OCI-LY7 (cell line): ENCODE measurements around the gene RNF183. TPM values are rescaled to one million over a fixed set of nuclear protein-coding genes. Genes with fewer than 3 reads are reported as not detected.

ENCODE experiments used
- BruUV-seq: library from RNA; stranded (reverse); fragments of 400-500 nt; replicated peaks from 2 replicates; lab custom pipeline; 2021; lab: Mats Ljungman, UMichigan
- CTCF ChIA-PET: fragments of 300-600 bp; sonication (Branson Sonifier 250); formaldehyde crosslinking; loops from one replicate; lab custom pipeline; 2022; ENCODE audit warnings: antibody characterized with exemption; ENCODE audit not compliant: unreplicated experiment; lab: Charles Lee
- POLR2A ChIA-PET: fragments of 300-600 bp; sonication (Branson Sonifier 250); formaldehyde crosslinking; loops from one replicate; lab custom pipeline; 2022; ENCODE audit warnings: antibody characterized with exemption; lab: Charles Lee
- DNase-seq: peaks from one replicate; pipeline ENCODE4 v3.0.0-alpha.2; 2015; ENCODE audit warnings: low spot score
- H2AFZ ChIP-seq: fragments of 200-600 bp; sonication (generic), shearing (Covaris generic); 2 replicates; pipeline ENCODE4 v1.6.1; 2014; ENCODE audit warnings: mild to moderate bottlenecking, antibody characterized with exemption, low read length, moderate library complexity
- H3K27ac ChIP-seq: fragments of 200-600 bp; sonication (generic); 2 replicates; pipeline ENCODE4 v1.5.1; 2014; ENCODE audit warnings: mixed run types, low read depth, mild to moderate bottlenecking, moderate library complexity, low read length, inconsistent platforms; ENCODE audit not compliant: poor library complexity, severe bottlenecking
- H3K36me3 ChIP-seq: fragments of 200-600 bp; sonication (generic); 2 replicates; pipeline ENCODE4 v1.6.1; 2014; ENCODE audit warnings: mild to moderate bottlenecking, antibody characterized with exemption, low read length, moderate library complexity, mixed read lengths; ENCODE audit not compliant: insufficient read depth
- H3K4me1 ChIP-seq: fragments of 200-600 bp; sonication (generic); 2 replicates; pipeline ENCODE4 v1.5.1; 2014; ENCODE audit warnings: mild to moderate bottlenecking, low read length; ENCODE audit not compliant: insufficient read depth, poor library complexity, severe bottlenecking
- H3K4me2 ChIP-seq: fragments of 200-600 bp; sonication (generic); 2 replicates; pipeline ENCODE4 v1.6.1; 2014; ENCODE audit warnings: mild to moderate bottlenecking, low read length
- H3K4me3 ChIP-seq: fragments of 200-600 bp; sonication (generic); 2 replicates; pipeline ENCODE4 v1.5.1; 2014; ENCODE audit warnings: mild to moderate bottlenecking, low read depth, low read length; ENCODE audit not compliant: poor library complexity, severe bottlenecking
- H3K79me2 ChIP-seq: fragments of 200-600 bp; sonication (generic); 2 replicates; pipeline ENCODE4 v1.6.1; 2016; ENCODE audit warnings: low read depth, mild to moderate bottlenecking, low read length, moderate library complexity, mixed read lengths; ENCODE audit not compliant: insufficient read depth
- H3K9me2 ChIP-seq: fragments of 200-600 bp; sonication (generic); 2 replicates; pipeline ENCODE4 v1.6.1; 2016; ENCODE audit warnings: mild to moderate bottlenecking, low read length, mixed read lengths; ENCODE audit not compliant: insufficient read depth
- H3K9me3 ChIP-seq: fragments of 200-600 bp; sonication (generic); 2 replicates; pipeline ENCODE4 v1.6.1; 2014; ENCODE audit warnings: mild to moderate bottlenecking, mixed run types, low read length, mixed read lengths
- H4K20me1 ChIP-seq: fragments of 200-600 bp; sonication (generic); 2 replicates; pipeline ENCODE4 v1.6.1; 2014; ENCODE audit warnings: mild to moderate bottlenecking, antibody characterized with exemption, low read length, moderate library complexity, mixed read lengths; ENCODE audit not compliant: insufficient read depth
- EZH2phosphoT487 ChIP-seq: fragments of 200-600 bp; sonication (generic); IDR thresholded peaks from 2 replicates; pipeline ENCODE4 v1.6.1; 2018; ENCODE audit warnings: low read depth, borderline replicate concordance, mild to moderate bottlenecking, mixed run types, antibody characterized with exemption, low read length, moderate library complexity, mixed read lengths
- intact Hi-C: fragments of 100-400 bp; cut with micrococcal nuclease; formaldehyde crosslinking; loops from one replicate; pipeline ENCODE4 v1.10.0; 2022; ENCODE audit not compliant: unreplicated experiment
- total RNA-seq, 2 experiments: library from RNA; depleted of rRNA in 1 of 2; stranded (reverse); fragments of >200 nt in 1 of 2; shearing (Covaris generic) in 1 of 2; gene quantifications; 2 replicates each; pipeline ENCODE4 v1.2.3, GENCODE V29; 2014 to 2022
- TF ChIP-seq, protein P1 (sequence below): fragments of 200-600 bp; sonication (generic); conservative IDR thresholded peaks from 2 replicates; pipeline ENCODE4 v1.5.1; 2014; ENCODE audit warnings: mild to moderate bottlenecking, antibody characterized with exemption, low read length, moderate library complexity, mixed read lengths

The RNF183 gene
- total RNA-seq, 2 experiments from 2014 or later, result not detected

DNA sequence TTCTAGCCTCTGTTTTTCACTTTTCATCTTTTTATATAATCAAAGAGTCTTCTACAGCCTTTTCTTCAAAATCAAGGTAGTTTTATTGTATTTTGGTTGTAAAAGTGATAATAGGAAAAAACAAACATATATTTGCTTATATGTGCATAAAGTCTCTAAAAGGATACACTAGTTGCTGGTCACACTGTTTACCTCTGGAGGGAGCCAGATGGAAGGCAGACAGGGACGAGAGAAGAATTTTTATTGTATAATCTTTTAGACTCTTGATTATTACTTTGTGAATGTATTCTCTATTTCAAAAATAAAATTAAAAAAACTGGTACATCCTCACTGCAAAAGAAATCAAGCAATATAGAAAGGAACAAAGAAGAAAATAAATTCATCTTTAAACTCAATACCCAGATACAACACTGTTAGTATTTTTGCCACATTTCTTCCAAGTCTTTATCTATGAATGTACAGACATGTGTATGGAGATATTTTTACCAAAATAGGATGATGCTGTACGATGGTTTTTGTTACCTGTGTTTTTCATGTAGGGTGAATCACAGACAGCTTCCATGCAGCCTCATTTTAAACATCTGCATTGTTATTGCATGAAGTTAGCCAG is 6.1 kb upstream of the RNF183 start:
- CTCF ChIA-PET, result no interaction called here
- Histone ChIP-seq H2AFZ (no peak overlapping the region), H3K4me3 (no peak overlapping the region), H3K9me2 (no peaks in the 10 kb centered on the region), H3K4me1 (no peaks in the 10 kb centered on the region), H3K79me2 (no peaks in the 10 kb centered on the region), H3K9me3 (no peaks in the 10 kb centered on the region), H3K4me2 (no peak overlapping the region), H3K36me3 (no peaks in the 10 kb centered on the region), H4K20me1 (no peaks in the 10 kb centered on the region), H3K27ac (no peak overlapping the region)
- intact Hi-C loops, result loop anchor here (1.0 to 10.0 kb wide), 4 partner anchors 92 to 347 kb away; partner anchors contain the start of gene ALAD
- peak; percentile 44 for DNase-seq
- POLR2A ChIA-PET, result interaction anchor here (0.7 to 1.0 kb wide), 3 partner anchors 36 to 316 kb away, joined by 3 to 4 read pairs (median 4); no protein-coding TSS in a partner anchor
- TF ChIP-seq EZH2phosphoT487, result no peak
- TF ChIP-seq, protein P1, sequence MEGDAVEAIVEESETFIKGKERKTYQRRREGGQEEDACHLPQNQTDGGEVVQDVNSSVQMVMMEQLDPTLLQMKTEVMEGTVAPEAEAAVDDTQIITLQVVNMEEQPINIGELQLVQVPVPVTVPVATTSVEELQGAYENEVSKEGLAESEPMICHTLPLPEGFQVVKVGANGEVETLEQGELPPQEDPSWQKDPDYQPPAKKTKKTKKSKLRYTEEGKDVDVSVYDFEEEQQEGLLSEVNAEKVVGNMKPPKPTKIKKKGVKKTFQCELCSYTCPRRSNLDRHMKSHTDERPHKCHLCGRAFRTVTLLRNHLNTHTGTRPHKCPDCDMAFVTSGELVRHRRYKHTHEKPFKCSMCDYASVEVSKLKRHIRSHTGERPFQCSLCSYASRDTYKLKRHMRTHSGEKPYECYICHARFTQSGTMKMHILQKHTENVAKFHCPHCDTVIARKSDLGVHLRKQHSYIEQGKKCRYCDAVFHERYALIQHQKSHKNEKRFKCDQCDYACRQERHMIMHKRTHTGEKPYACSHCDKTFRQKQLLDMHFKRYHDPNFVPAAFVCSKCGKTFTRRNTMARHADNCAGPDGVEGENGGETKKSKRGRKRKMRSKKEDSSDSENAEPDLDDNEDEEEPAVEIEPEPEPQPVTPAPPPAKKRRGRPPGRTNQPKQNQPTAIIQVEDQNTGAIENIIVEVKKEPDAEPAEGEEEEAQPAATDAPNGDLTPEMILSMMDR, result peak; percentile 95
- no TSS peak for BruUV-seq

DNA sequence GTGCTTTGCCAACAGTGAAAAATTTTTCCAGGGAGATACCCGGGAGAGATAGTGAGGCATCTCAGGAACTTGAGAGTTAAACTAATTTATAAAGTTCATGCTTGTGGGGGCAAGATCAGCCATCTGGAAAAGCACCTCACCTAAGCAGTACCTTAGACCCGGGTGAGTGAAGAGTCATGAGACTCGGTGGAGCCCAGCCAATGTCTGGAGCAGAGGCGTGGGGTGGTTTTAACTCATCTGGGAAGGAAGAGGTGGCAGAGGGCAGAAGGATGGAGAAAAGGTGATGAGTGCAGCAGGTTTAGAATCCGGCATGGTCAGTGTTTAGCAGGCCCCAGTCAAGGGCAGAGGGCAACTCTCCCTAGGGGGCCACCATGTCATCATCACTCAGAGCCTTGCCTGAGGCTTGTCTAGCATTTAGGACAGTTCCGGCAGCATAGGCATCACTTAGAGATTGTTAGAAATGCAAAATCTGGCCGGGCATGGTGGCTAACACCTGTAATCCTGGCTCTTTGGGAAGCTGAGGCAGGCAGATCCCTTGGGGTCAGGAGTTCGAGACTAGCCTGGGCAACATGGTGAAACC is 4.3 kb upstream of the RNF183 start:
- Histone ChIP-seq H3K4me1 (no peaks in the 10 kb centered on the region), H4K20me1 (no peaks in the 10 kb centered on the region), H3K4me3 (no peak overlapping the region), H3K27ac (no peak overlapping the region), H3K9me3 (no peaks in the 10 kb centered on the region), H3K4me2 (no peak overlapping the region), H3K36me3 (no peaks in the 10 kb centered on the region), H3K9me2 (no peaks in the 10 kb centered on the region), H2AFZ (no peak overlapping the region), H3K79me2 (no peaks in the 10 kb centered on the region)
- no TSS peak for BruUV-seq
- no peak for TF ChIP-seq EZH2phosphoT487
- TF ChIP-seq, protein P1, result no peak
- no peak for DNase-seq
- intact Hi-C loops, result loop anchor here (10.0 kb wide), 1 partner anchor 277 kb away; no protein-coding TSS in a partner anchor
- POLR2A ChIA-PET, result no interaction called here
- CTCF ChIA-PET, result no interaction called here

DNA sequence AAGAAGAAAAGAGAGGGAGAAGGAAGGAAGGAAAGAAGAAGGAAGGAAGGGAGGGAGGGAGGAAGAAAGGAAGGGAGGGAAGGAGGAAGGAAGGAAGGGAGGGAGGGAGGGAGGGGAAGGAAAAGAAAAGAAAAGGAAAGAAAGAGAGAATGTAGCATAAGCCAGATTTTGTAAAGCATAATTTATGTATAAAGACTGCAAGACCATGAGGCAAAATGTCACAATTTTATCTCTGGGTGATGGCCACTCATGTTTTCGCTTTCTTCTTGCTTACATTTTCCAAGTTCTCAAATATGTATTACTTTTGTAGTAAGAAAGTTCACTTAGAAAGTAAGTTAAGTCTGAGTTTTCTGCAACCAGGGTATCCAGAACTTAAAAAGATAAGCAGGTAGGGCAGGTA is 3.4 kb upstream of the RNF183 start:
- Histone ChIP-seq H2AFZ (no peak overlapping the region), H3K27ac (no peak overlapping the region), H3K9me2 (no peaks in the 10 kb centered on the region), H3K4me2 (no peak overlapping the region), H3K9me3 (no peaks in the 10 kb centered on the region), H3K79me2 (no peaks in the 10 kb centered on the region), H3K4me1 (no peaks in the 10 kb centered on the region), H4K20me1 (no peaks in the 10 kb centered on the region), H3K4me3 (no peak overlapping the region), H3K36me3 (no peaks in the 10 kb centered on the region)
- no peak for DNase-seq
- intact Hi-C loops, result loop anchor here (10.0 kb wide), 1 partner anchor 278 kb away; no protein-coding TSS in a partner anchor
- ChIA-PET CTCF (no interaction called here), POLR2A (no interaction called here)
- TF ChIP-seq, protein P1, result no peak
- TF ChIP-seq EZH2phosphoT487, result no peak
- BruUV-seq, result no TSS peak
